HG03108 (cell line): ENCODE measurements around the gene NFKB1.
A peak's percentile ranks its signal among the peaks of the same experiment; 100 is the strongest.
"Not testable (repeated sequence)": the region's sequence is repeated elsewhere in the genome, so short reads cannot be mapped to it uniquely, and the experiment has no call there.

ENCODE experiments used
- ATAC-seq: cut with Tn5 transposase; IDR thresholded peaks from one replicate; pipeline ENCODE4 v1.9.1; 2021; ENCODE audit warnings: moderate library complexity; ENCODE audit not compliant: unreplicated experiment

NFKB1 gene

DNA sequence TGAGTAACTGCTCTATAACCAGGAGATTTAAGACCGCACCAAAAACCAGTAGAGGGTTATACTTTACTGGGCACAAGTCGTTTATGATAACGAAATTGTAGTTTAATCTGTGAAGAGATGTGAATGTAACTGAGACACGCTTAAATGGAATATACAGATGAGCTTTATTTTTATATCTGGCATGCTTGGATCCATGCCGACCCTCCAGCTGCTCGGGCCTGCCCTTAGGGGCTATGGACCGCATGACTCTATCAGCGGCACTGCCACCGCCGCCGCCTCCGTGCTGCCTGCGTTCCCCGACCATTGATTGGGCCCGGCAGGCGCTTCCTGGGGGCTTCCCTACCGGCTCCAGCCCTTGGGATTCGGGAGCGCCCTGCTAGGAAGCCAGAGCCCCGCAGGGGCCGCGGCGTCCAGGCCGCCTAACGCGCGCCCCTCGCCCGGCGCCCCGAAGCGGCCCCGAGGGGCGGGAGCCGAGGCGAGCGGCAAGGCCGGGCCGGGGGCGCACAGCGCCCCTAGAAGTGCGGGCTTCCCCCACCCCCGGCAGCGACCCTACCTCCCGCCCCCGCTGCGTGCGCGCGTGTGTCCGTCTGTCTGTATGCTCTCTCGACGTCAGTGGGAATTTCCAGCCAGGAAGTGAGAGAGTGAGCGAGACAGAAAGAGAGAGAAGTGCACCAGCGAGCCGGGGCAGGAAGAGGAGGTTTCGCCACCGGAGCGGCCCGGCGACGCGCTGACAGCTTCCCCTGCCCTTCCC lies at the start of gene NFKB1:
TSS of gene NFKB1 (plus strand) at position 664 of the 751 bp plus-strand sequence. CDS start 24,160 bp downstream, outside the sequence.
- peak; percentile 56 for ATAC-seq

DNA sequence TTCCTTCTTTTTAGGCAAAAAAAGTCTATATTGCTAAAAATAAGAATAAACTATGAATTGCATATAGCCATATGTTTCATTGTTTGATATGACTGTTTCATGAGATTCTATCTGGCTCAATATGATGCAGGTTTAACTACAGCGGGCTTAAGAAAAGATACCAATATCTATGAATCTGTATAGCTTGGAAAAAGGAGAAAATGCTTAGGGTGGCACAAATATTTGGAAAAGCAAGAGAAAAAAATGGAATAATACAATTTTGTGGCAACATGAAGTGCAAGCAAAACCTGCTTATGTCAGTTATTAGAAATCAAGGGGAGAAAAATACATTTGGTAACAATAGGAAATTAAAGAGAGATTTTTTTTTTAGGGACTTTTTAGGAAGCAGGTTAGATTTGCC lies 48.3 kb upstream of the NFKB1 start:
- ATAC-seq, result no peak

DNA sequence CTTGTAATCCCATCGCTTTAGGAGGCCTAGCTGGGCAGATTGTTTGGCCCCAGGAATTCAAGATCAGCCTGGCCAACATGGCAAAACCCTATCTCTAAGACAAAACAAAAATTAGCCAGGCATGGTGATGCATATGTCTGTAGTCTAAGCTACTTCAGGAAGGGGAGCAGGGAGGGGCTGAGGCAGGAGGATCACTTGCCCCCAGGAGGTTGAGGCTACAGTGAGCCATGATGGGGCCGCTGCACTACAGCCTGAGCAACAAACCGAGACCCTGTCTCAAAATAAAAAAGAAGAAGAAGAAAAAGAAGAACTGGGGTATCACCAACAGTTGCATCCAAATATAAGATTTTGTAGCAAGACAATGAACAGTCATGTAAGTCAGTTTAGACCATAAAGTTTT lies 47.3 kb upstream of the NFKB1 start:
- ATAC-seq, result no peak

GRCh38 chr4:102454268-102454667 lies 46.9 kb upstream of the NFKB1 start:
- no peak for ATAC-seq

DNA sequence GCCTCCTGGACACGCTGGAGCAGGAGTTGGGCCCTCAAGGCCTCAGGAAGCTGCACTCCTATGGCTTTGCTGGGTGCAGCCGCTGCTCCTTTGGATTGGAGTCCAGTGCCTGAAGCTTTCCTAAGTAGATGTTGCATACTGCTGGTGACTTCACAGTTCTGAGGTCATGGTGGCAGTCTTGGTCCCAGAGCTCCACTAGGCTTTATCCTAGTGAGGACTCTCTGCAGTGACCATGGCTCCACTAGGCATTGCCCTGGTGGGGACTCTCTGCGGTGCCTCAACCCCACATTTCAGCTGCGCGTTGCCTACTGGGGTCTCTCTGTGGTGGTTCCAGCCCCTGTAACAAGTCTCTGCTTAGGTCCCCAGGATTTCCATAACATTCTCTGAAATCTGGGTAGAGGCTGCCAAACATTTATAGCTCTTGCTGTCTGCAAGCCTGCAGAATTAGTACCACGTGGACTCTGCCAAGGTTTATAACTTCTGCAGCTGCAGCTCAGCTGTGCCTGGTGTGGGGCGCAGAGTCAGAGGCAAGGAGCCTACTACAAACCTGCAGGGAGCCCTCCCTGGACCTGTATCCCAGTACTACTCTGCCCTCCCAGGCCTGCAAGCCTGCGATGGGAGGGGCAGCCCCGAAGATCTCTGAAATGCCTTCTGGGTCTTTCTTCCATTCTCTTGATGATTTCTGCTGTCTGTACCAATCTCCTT lies 46.0 kb upstream of the NFKB1 start:
- ATAC-seq, result no peak

GRCh38 chr4:102455750-102456149 lies 45.4 kb upstream of the NFKB1 start:
- no peak for ATAC-seq

GRCh38 chr4:102466298-102466697 lies 34.9 kb upstream of the NFKB1 start:
- ATAC-seq, result no peak

GRCh38 chr4:102469806-102470205 lies 31.4 kb upstream of the NFKB1 start:
- no peak for ATAC-seq

DNA sequence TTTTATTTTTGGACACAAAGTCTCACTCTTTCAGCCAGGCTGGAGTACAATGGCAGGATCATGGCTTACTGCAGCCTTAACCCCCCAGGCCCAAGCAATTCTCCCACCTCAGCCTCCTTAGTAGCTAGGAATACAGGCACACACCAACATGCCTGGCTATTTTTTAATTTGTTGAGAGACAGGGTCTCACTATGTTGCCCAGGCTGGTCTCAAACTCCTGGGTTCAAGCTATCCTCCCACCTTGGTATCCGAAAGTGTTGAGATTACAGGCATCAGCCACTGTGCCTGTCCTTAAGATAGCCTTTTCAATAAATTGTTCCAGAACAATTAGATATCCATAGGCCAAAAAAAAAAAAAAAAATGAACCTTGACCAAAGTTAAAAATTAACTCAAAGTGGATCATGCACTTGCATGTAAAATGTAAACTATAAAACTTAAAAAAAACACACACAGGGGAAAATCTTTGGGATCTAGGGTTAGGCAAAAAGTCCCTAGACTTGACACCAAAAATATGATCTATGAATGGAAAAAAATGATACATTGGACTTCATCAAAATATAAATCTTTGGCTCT lies 28.6 kb upstream of the NFKB1 start:
- ATAC-seq, result no peak

DNA sequence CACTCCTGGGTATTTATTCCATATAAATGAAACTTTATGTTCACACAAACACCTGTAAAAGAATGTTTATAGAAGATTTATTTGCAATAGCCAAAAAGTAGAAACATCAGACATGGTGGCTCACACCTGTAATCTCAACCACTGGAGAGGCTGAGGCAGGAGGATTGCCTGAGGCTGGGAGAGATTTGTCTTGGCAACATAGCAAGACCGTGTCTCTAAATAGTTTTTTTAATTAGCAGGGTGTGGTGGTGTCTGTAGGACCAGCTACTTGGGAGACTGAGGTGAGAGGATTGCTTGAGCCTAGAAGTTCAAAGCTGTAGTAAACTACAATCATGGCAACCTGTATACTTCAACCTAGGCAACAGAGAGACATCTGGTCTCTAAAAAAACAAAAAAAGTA lies 27.7 kb upstream of the NFKB1 start:
- no peak for ATAC-seq

- ATAC-seq, result no peak
These were observed 26.2 kb upstream of the NFKB1 start for GRCh38 chr4:102474736-102475504.

GRCh38 chr4:102477657-102478056 lies 23.5 kb upstream of the NFKB1 start:
- ATAC-seq, result no peak

DNA sequence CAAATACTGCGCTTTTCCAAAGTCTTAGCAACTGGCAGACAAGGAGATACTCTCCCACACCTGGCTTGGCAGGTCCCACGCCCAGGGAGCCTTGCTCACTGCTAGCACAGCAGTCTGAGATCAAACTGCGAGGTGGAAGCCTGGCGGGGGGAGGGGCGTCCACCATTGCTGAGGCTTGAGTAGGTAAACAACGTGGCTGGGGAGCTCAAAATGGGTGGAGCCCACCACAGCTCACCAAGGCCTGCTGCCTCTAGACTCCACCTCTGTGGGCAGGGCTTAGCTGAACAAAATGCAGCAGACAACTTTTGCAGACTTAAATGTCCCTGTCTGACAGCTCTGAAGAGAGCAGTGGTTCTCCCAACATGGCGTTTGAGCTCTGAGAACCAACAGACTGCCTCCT lies 23.0 kb upstream of the NFKB1 start:
- ATAC-seq, result no peak

DNA sequence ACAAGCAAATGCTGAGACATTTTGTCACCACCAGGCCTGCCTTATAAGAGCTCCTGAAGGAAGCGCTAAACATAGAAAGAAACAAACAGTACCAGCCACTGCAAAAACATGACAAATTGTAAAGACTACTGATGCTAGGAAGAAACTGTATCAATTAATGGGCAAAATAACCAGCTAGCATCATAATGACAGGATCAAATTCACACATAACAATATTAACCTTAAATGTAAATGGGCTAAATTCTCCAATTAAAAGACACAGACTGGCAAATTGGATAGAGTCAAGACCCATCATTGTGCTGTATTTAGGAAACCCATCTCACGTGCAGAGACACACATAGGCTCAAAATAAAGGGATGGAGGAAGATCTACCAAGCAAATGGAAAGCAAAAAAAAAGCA lies 21.3 kb upstream of the NFKB1 start:
- ATAC-seq, result not testable (repeated sequence)

DNA sequence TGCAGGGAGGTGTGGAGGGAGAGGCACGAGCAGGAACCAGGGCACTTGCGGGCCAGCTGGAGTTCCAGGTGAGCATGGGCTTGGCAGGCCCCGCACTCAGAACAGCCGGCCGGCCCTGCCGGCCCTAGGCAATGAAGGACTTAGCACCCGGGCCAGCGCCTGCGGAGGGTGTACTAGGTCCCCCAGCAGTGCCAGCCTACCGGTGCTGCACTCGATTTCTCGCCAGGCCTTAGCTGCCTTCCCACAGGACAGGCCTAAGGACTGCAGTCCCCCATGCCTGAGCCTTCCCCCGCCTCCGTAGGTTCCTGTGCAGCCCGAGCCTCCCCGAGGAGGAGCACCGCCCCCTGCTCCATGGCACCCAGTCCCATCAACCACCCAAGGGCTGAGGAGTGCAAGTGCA lies 18.0 kb upstream of the NFKB1 start:
- ATAC-seq, result no peak

GRCh38 chr4:102483990-102484692 lies 17.0 kb upstream of the NFKB1 start:
- ATAC-seq, result not testable (repeated sequence)

GRCh38 chr4:102492531-102493241 lies 8.5 kb upstream of the NFKB1 start:
- ATAC-seq, result no peak

DNA sequence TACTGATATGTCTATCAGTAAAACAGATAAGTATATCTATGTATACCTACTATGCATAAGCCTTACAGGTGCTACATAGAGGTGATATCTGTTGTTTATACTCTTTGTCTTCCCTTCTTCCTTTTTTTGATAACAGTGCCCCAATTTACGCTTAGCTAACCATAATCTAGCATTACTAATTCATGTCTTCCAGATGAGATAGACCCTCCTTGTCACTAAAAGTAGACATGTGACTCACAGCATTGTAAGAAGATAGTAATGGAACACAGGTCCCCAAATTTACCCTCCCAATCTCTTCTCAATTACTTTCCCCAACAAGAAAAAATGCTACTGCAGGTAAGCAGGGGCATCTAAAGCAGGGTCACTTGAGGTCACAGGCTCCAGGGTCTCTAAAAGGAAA lies 7.9 kb upstream of the NFKB1 start:
- ATAC-seq, result no peak

DNA sequence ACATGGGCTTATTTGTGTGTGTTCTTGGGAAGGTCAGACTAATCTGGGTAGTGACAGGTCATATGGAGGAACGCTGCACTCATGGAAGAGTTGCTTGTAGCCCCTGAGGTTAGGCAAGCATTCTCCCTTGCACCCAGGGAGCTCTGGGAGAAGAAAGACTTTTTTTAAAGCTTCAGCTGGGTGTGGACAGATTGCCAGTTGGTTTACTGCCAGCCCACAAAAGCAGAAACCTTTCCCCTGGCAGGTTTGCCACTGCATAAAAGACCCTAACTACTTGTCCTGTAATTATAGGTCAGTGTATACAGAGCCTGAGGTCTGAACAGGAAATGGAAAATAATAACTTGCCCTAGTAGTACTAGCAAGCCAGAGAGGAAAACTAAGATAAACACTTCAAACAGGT lies 7.4 kb upstream of the NFKB1 start:
- ATAC-seq, result peak; percentile 47

DNA sequence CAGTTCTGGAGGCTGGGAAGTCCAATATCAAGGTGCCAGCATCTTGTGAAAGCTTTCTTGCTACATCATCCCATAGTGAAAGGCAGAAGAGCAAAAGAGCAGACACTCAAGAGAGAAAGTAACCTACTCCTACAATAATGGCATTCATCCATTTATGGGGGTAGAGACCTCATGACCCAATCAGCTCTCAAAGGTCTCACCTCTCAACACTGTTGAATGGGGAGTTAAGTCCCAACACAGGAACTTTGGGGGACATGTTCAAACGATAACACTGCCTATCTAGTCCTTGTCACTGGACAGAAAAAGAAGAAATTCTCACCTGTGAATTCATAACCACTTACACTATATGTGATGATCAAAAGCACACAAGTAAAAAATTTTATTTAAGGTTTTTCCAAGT lies 6.6 kb upstream of the NFKB1 start:
- no peak for ATAC-seq
